CD4-positive, alpha-beta T cell treated with Interleukin-4 for 4 hours (primary cell): ENCODE measurements around the gene CCNF.

Experiments used
- DNase-seq: peaks from one replicate; pipeline ENCODE4 v3.0.0-alpha.2; 2020

CCNF gene

GRCh38 chr16:2487903-2488531 lies 58.8 kb downstream of the CCNF start:
- DNase-seq, result no peak

GRCh38 chr16:2489581-2489980 lies 60.3 kb downstream of the CCNF start:
- DNase-seq, result no peak

GRCh38 chr16:2490190-2491105 lies 61.2 kb downstream of the CCNF start:
- no peak for DNase-seq

GRCh38 chr16:2492292-2492691 lies 63.0 kb downstream of the CCNF start:
- DNase-seq, result no peak

- DNase-seq, result no peak
Measured at GRCh38 chr16:2493605-2494004, 64.4 kb downstream of the CCNF start.

- DNase-seq, result no peak
Measured at GRCh38 chr16:2494616-2495015, 65.4 kb downstream of the CCNF start.

GRCh38 chr16:2495041-2495440 lies 65.8 kb downstream of the CCNF start:
- no peak for DNase-seq

- DNase-seq, result no peak
Measured at GRCh38 chr16:2496223-2497115, 67.2 kb downstream of the CCNF start.

- DNase-seq, result no peak
Measured at GRCh38 chr16:2497116-2497630, 67.9 kb downstream of the CCNF start.

- DNase-seq, result no peak
Measured at GRCh38 chr16:2497695-2498484, 68.6 kb downstream of the CCNF start.

GRCh38 chr16:2498531-2499253 lies 69.4 kb downstream of the CCNF start:
- no peak for DNase-seq

- DNase-seq, result no peak
Measured at GRCh38 chr16:2499454-2499853, 70.2 kb downstream of the CCNF start.

- no peak for DNase-seq
Measured at GRCh38 chr16:2499890-2500429, 70.7 kb downstream of the CCNF start.

- DNase-seq, result no peak
Measured at GRCh38 chr16:2500430-2500917, 71.2 kb downstream of the CCNF start.

GRCh38 chr16:2500918-2501750 lies 71.9 kb downstream of the CCNF start:
- DNase-seq, result peak; percentile 69

GRCh38 chr16:2501946-2502895 lies 73.0 kb downstream of the CCNF start:
- no peak for DNase-seq

- no peak for DNase-seq
Measured at GRCh38 chr16:2505695-2506094, 76.4 kb downstream of the CCNF start.

GRCh38 chr16:2507052-2507659 lies 77.9 kb downstream of the CCNF start:
- DNase-seq, result no peak
